ENCODE results near the gene ROGDI.

- TF ChIP-seq LEF1 (IDR thresholded peaks at IDR 0.05; ENCODE audit: borderline replicate concordance) (no peak), ZNF384 (IDR thresholded peaks at IDR 0.05) (no peak), ARNT (IDR thresholded peaks at IDR 0.05) (no peak), HDGF (IDR thresholded peaks at IDR 0.05; ENCODE audit: borderline replicate concordance) (no peak), SUZ12 (IDR thresholded peaks at IDR 0.05) (no peak), TARDBP (IDR thresholded peaks at IDR 0.05) (no peak), SP1 (IDR thresholded peaks at IDR 0.05) (no peak), NFRKB (IDR thresholded peaks at IDR 0.05) (no peak), FOXM1 (IDR thresholded peaks at IDR 0.05; ENCODE audit: borderline replicate concordance) (no peak), FOXA1 (IDR thresholded peaks at IDR 0.05) (no peak), ELF4 (IDR thresholded peaks at IDR 0.05) (no peak), BHLHE40 (IDR thresholded peaks at IDR 0.05; ENCODE audit: borderline replicate concordance) (no peak), L3MBTL2 (conservative IDR thresholded peaks at IDR 0.05) (no peak), CTBP1 (IDR thresholded peaks at IDR 0.05; ENCODE audit: borderline replicate concordance) (no peak)
Observed at GRCh38 chr16:4790871-4791270, 11.6 kb downstream of the ROGDI start.
